H1 (cell line): ENCODE measurements around the gene CNOT10.

Experiments used
- CBX8 ChIP-seq: fragments of 300-800, 300-1000 bp; sonication (generic); IDR thresholded peaks from 2 replicates; pipeline ENCODE4 v1.7.1; 2016; ENCODE audit warnings: low read depth, low read length, borderline replicate concordance
- CHD1 ChIP-seq: IDR thresholded peaks from 2 replicates; pipeline ENCODE4 v1.6.1; 2012; ENCODE audit warnings: low read depth, low read length, improper control_type of control experiment
- CTCF ChIP-seq, 3 experiments: IDR thresholded peaks; 1 replicate in 2 of 3; 2 replicates in 1 of 3; pipeline versions ENCODE4 v1.5.1 to v1.6.1; 2011; ENCODE audit warnings: low read length in 3 of 3, mild to moderate bottlenecking in 3 of 3, inconsistent platforms in 2 of 3, low read depth in 1 of 3, moderate library complexity in 1 of 3; ENCODE audit not compliant: insufficient read depth in 1 of 3; ENCODE audit errors: control extremely low read depth in 1 of 3
- MAX ChIP-seq: IDR thresholded peaks from 2 replicates; pipeline ENCODE4 v1.6.1; 2012; ENCODE audit warnings: inconsistent platforms
- PHF8 ChIP-seq: fragments of 200-600 bp; sonication (generic); conservative IDR thresholded peaks from 2 replicates; pipeline ENCODE4 v1.7.1; 2012; ENCODE audit warnings: low read depth, mild to moderate bottlenecking, inconsistent platforms, low read length, moderate library complexity
- POLR2A ChIP-seq, 2 experiments: IDR thresholded peaks; 1 replicate in 1 of 2; 2 replicates in 1 of 2; pipeline ENCODE4 v1.6.1; 2011; ENCODE audit warnings: low read depth in 2 of 2, low read length in 2 of 2, mild to moderate bottlenecking in 2 of 2; ENCODE audit errors: control extremely low read depth in 1 of 2
- POLR2AphosphoS5 ChIP-seq: IDR thresholded peaks from 2 replicates; pipeline ENCODE4 v1.6.1; 2011; ENCODE audit warnings: low read depth, low read length
- RAD21 ChIP-seq, 2 experiments: IDR thresholded peaks in 1 of 2; conservative IDR thresholded peaks in 1 of 2; 2 replicates each; pipeline ENCODE4 v1.6.1; 2011; ENCODE audit warnings: low read depth in 2 of 2, low read length in 2 of 2, improper control_type of control experiment in 1 of 2, inconsistent platforms in 1 of 2, mild to moderate bottlenecking in 1 of 2, moderate library complexity in 1 of 2
- RNF2 ChIP-seq: fragments of 200-900, 300-1000 bp; sonication (generic); IDR thresholded peaks from 2 replicates; pipeline ENCODE4 v1.7.1; 2016; ENCODE audit warnings: borderline replicate concordance, low read depth, mild to moderate bottlenecking, antibody characterized with exemption, low read length; ENCODE audit not compliant: poor library complexity, severe bottlenecking; ENCODE audit errors: missing control alignments
- YY1 ChIP-seq: IDR thresholded peaks from 2 replicates; pipeline ENCODE4 v1.6.1; 2011; ENCODE audit warnings: low read depth, mild to moderate bottlenecking, low read length
- ZNF274 ChIP-seq: IDR thresholded peaks from 2 replicates; pipeline ENCODE4 v1.7.0; 2012; ENCODE audit warnings: low read length, borderline replicate concordance; ENCODE audit errors: extremely low read depth

- no peak for TF ChIP-seq CHD1
- TF ChIP-seq PHF8 = no peak
- no peak for TF ChIP-seq CTCF (IDR thresholded peaks at IDR 0.05; ENCODE audit: control extremely low read depth in 1 of 3, insufficient read depth in 1 of 3, low read depth in 1 of 3, low read length in 3 of 3)
- no peak for TF ChIP-seq MAX
- TF ChIP-seq RNF2 = no peak
- no peak for TF ChIP-seq POLR2AphosphoS5
- no peak for TF ChIP-seq YY1
- no peak for TF ChIP-seq POLR2A (IDR thresholded peaks at IDR 0.05; ENCODE audit: control extremely low read depth in 1 of 2, low read depth in 2 of 2, low read length in 2 of 2)
- no peak for TF ChIP-seq ZNF274
- TF ChIP-seq RAD21 (IDR thresholded peaks at IDR 0.05 in 1 of 2, conservative IDR thresholded peaks at IDR 0.05 in 1 of 2; ENCODE audit: low read depth in 2 of 2, low read length in 2 of 2) = no peak
- no peak for TF ChIP-seq CBX8
These were observed 128.2 kb downstream of the CNOT10 start for GRCh38 chr3:32813180-32813579.
